ENCODE results near the gene KRT23. TPM values are rescaled to one million over a fixed set of nuclear protein-coding genes. Genes with fewer than 3 reads are reported as not detected.

The KRT23 gene
- total and polyA plus RNA-seq, 2 of the 4 experiments (the other 2 are of a cell fraction) = 0.36 to 0.39 TPM

DNA sequence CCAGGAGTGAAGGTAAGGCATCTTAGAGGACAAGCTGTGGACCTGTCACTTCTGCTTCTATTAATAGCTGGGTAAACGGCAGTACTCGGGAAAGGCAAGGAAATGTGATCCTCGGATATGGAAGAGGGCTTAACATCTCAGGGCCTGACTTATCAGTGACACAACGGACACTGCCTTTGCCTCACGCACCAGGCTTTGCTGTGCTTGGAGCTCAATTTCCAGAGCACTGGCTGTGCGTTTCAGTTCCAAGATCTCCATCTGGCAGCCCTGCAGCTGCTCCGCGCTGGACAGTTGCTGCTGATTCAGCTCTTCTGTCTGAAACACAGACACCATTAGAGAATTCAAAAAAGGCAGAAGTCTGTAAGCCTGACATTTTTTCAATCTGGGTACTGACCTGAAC lies 43.1 kb upstream of the KRT23 start:
- no peaks in the 10 kb centered on the region for H3K36me3 ChIP-seq (ENCODE audit: control insufficient read depth, insufficient read depth, low read length)
- dilution Hi-C loops (cut with HindIII; ENCODE audit: low sequenced_read_pairs, unreplicated experiment) (no loop called here), in situ Hi-C loops (cut with MboI; ENCODE audit: low sequenced_read_pairs) (no loop called here), intact Hi-C loops (cut with micrococcal nuclease) (no loop called here)
- no peak overlapping the region for H3K56ac ChIP-seq (ENCODE audit: extremely low read depth, insufficient read depth, low read length)
- no peaks in the 10 kb centered on the region for H3K27me3 ChIP-seq (ENCODE audit: control insufficient read depth, insufficient read depth, low read length)
- WGBS, 2 experiments (ENCODE audit: extremely low coverage in 2 of 2, insufficient read length in 1 of 2) = 18% methylated on average over 2 of the region's 8 CpGs; no CpG with 5 or more reads in 1 of the 2 experiments
- 0 out of 2 replicates have a peak overlapping the region, but pooled peaks have one; percentile 2 for H2BK20ac ChIP-seq (ENCODE audit: low read depth, low read length)
- H4K5ac ChIP-seq (ENCODE audit: low read depth, low read length) = no peak overlapping the region
- POLR2A ChIA-PET (ENCODE audit: unreplicated experiment) = interaction anchor here (0.6 kb wide), 1 partner anchor 35 kb away, joined by 4 read pairs; no protein-coding TSS in a partner anchor
- no peak overlapping the region for H4K8ac ChIP-seq (ENCODE audit: low read depth in 2 of 2, low read length in 2 of 2)
- TF ChIP-seq FOS (IDR thresholded peaks at IDR 0.05; ENCODE audit: low read depth, low read length) = no peak
- peak; percentile 77 for TF ChIP-seq MAFK (IDR thresholded peaks at IDR 0.05; ENCODE audit: low read depth, low read length)
- H2AK5ac ChIP-seq (ENCODE audit: low read depth, low read length) = no peak overlapping the region; the same call in 1 of the 2 replicates
- H3K23ac ChIP-seq (ENCODE audit: low read depth, low read length) = peak overlapping the region; percentile 10; the same call in 1 of the 2 replicates
- no peaks in the 10 kb centered on the region for H3K9me1 ChIP-seq (ENCODE audit: insufficient read depth, low read length)
- H3K27ac ChIP-seq (ENCODE audit: insufficient read depth, low read length) = no peak overlapping the region
- DNase-seq = peak; percentile 63
- H3K14ac ChIP-seq (replicated peaks; ENCODE audit: low read depth, low read length) = peak overlapping the region; percentile 28; the same call in 1 of the 2 replicates
- H3K4me1 ChIP-seq (ENCODE audit: control insufficient read depth, insufficient read depth, low read length) = peaks cover 5% of the 10 kb centered on the region
- peak overlapping the region; percentile 3; the same call in 1 of the 2 replicates for H3K4ac ChIP-seq (ENCODE audit: low read depth, low read length)
- no peaks in the 10 kb centered on the region for H3K9me3 ChIP-seq (ENCODE audit: control insufficient read depth, insufficient read depth, low read length)
- no peaks in the 10 kb centered on the region for H4K20me1 ChIP-seq (ENCODE audit: insufficient read depth, low read length)
- peak; percentile 66 for ATAC-seq (ENCODE audit: low read depth)
- H2AK9ac ChIP-seq (replicated peaks; ENCODE audit: low read depth, low read length, poor library complexity) = no peak overlapping the region
- H2BK5ac ChIP-seq (ENCODE audit: low read depth, low read length, poor library complexity, severe bottlenecking) = no peak overlapping the region
- peak overlapping the region; percentile 59 for H3K4me2 ChIP-seq (ENCODE audit: low read depth, low read length)
- peak overlapping the region; percentile 75 for H2AFZ ChIP-seq (replicated peaks; ENCODE audit: low read length, poor library complexity)
- no peak overlapping the region; the same call in 2 of the 3 replicates for H2BK15ac ChIP-seq (ENCODE audit: low read depth, low read length)
- H3K79me1 ChIP-seq (ENCODE audit: low read depth in 1 of 2, low read length in 2 of 2) = no peaks in the 10 kb centered on the region
- H3K18ac ChIP-seq (ENCODE audit: low read depth, low read length) = no peak overlapping the region
- H3K4me3 ChIP-seq (ENCODE audit: insufficient read depth, low read depth, low read length) = no peak overlapping the region
- no TSS peak for BruUV-seq (replicated peaks)
- no peak overlapping the region for H3K9ac ChIP-seq (ENCODE audit: low read depth, low read length)
- CTCF ChIA-PET = interaction anchor here (0.9 kb wide), 1 partner anchor 44 kb away, joined by 3 read pairs; no protein-coding TSS in a partner anchor
- H4K91ac ChIP-seq (ENCODE audit: insufficient read depth, low read depth, low read length) = peak overlapping the region; percentile 29
- H2BK120ac ChIP-seq (ENCODE audit: low read depth, low read length) = peak overlapping the region; percentile 50; the same call in 1 of the 2 replicates

All from IMR-90 (cell line).